GM12878 (cell line): ENCODE results near the gene UNC80. TPM values are rescaled to one million over a fixed set of nuclear protein-coding genes. Genes with fewer than 3 reads are reported as not detected.

ENCODE experiments used
- ATAC-seq: fragments of 200-7000 bp; cut with Tn5 transposase; 3 replicates; pipeline ENCODE4 v1.9.1; 2020; ENCODE audit warnings: mild to moderate bottlenecking, moderate library complexity
- BruUV-seq: library from RNA; stranded (reverse); fragments of 400-500 nt; replicated peaks from 2 replicates; lab custom pipeline; 2021; lab: Mats Ljungman, UMichigan
- CTCF ChIA-PET: fragments of 300-600 bp; sonication (Branson Sonifier 250); formaldehyde crosslinking; extraction: SDS; loops from one replicate; lab custom pipeline; 2021; ENCODE audit warnings: inconsistent platforms; lab: Yijun Ruan, JAX
- POLR2A ChIA-PET: fragments of 350-600 bp; formaldehyde crosslinking; extraction: SDS; loops from one replicate; lab custom pipeline; 2021; ENCODE audit warnings: inconsistent platforms; lab: Charles Lee
- RAD21 ChIA-PET: fragments of 300-600 bp; sonication (Branson Sonifier 250); formaldehyde crosslinking; loops from one replicate; lab custom pipeline; 2023; ENCODE audit warnings: antibody characterized with exemption; ENCODE audit not compliant: unreplicated experiment; lab: Charles Lee
- SMC1A ChIA-PET: fragments of 300-600 bp; sonication (Branson Sonifier 250); formaldehyde crosslinking; loops from one replicate; lab custom pipeline; 2023; ENCODE audit not compliant: unreplicated experiment, uncharacterized antibody; lab: Charles Lee
- DNase-seq: peaks from one replicate; pipeline ENCODE4 v3.0.0-alpha.2; 2011; ENCODE audit warnings: low read depth, low spot score
- FAIRE-seq: peaks from 3 replicates; lab custom pipeline; 2011; peaks lifted over from hg19 to GRCh38; lab: Jason Lieb, UNC
- H2AFZ ChIP-seq: 2 replicates; pipeline ENCODE4 v1.6.0; 2011; ENCODE audit warnings: low read depth, low read length, control low read depth; ENCODE audit not compliant: control insufficient read depth
- H3K27ac ChIP-seq: 2 replicates; pipeline ENCODE4 v1.5.1; 2011; ENCODE audit warnings: control low read depth; ENCODE audit not compliant: control insufficient read depth, insufficient read depth
- H3K27me3 ChIP-seq, 2 experiments: replicated peaks in 1 of 2; 2 replicates each; pipeline versions ENCODE4 v1.6.0 to v1.6.1; 2011; ENCODE audit warnings: low read length in 1 of 2; ENCODE audit not compliant: control insufficient read depth in 2 of 2, insufficient read depth in 2 of 2
- H3K36me3 ChIP-seq, 2 experiments: 2 replicates each; pipeline ENCODE4 v1.5.1; 2011; ENCODE audit warnings: low read length in 1 of 2; ENCODE audit not compliant: control insufficient read depth in 2 of 2, insufficient read depth in 2 of 2
- H3K4me1 ChIP-seq: 2 replicates; pipeline ENCODE4 v1.6.1; 2011; ENCODE audit warnings: mild to moderate bottlenecking, low read length, moderate library complexity, mixed read lengths; ENCODE audit not compliant: control insufficient read depth, insufficient read depth
- H3K4me2 ChIP-seq: 2 replicates; pipeline ENCODE4 v1.6.0; 2011; ENCODE audit warnings: control low read depth; ENCODE audit not compliant: control insufficient read depth, insufficient read depth
- H3K4me3 ChIP-seq: fragments of 200-600 bp; sonication (generic); 2 replicates; pipeline ENCODE4 v1.5.1; 2016
- H3K79me2 ChIP-seq: 2 replicates; pipeline ENCODE4 v1.6.0; 2011; ENCODE audit warnings: low read length; ENCODE audit not compliant: control insufficient read depth, insufficient read depth
- H3K9ac ChIP-seq: 2 replicates; pipeline ENCODE4 v1.8.0; 2011; ENCODE audit warnings: low read length, control low read depth, mixed read lengths; ENCODE audit not compliant: control insufficient read depth, insufficient read depth
- H3K9me3 ChIP-seq: replicated peaks from 3 replicates; pipeline ENCODE4 v1.5.1; 2011; ENCODE audit warnings: mild to moderate bottlenecking, low read length; ENCODE audit not compliant: control insufficient read depth, insufficient read depth
- H4K20me1 ChIP-seq: 2 replicates; pipeline ENCODE4 v1.6.0; 2011; ENCODE audit not compliant: control insufficient read depth, insufficient read depth
- ATF7 ChIP-seq: fragments of 450-650 bp; IDR thresholded peaks from 2 replicates; pipeline ENCODE4 v1.6.1; 2016; ENCODE audit warnings: low read depth, mild to moderate bottlenecking
- BACH1 ChIP-seq: fragments of 450-650 bp; IDR thresholded peaks from 2 replicates; pipeline ENCODE4 v1.6.1; 2017; ENCODE audit warnings: mild to moderate bottlenecking, borderline replicate concordance
- CHD4 ChIP-seq: fragments of 200-600 bp; sonication (generic); IDR thresholded peaks from 2 replicates; pipeline ENCODE4 v1.6.1; 2016; ENCODE audit warnings: mild to moderate bottlenecking
- ETV6 ChIP-seq, 2 experiments: fragments of 450-650 bp in 1 of 2; IDR thresholded peaks in 1 of 2; conservative IDR thresholded peaks in 1 of 2; 2 replicates each; pipeline ENCODE4 v1.6.1; 2014; ENCODE audit warnings: antibody characterized with exemption in 1 of 2, borderline replicate concordance in 1 of 2, low read depth in 1 of 2, mild to moderate bottlenecking in 1 of 2, moderate library complexity in 1 of 2
- IRF4 ChIP-seq: IDR thresholded peaks from 2 replicates; pipeline ENCODE4 v1.6.1; 2011; ENCODE audit warnings: low read depth, low read length
- KLF5 ChIP-seq: fragments of 450-650 bp; IDR thresholded peaks from 2 replicates; pipeline ENCODE4 v1.6.1; 2014; ENCODE audit warnings: mild to moderate bottlenecking; ENCODE audit not compliant: partially characterized antibody
- MYB ChIP-seq: fragments of 150-350 bp; IDR thresholded peaks from 2 replicates; pipeline ENCODE4 v1.6.1; 2014; ENCODE audit warnings: mild to moderate bottlenecking, low read depth, low read length, borderline replicate concordance
- POLR2AphosphoS2 ChIP-seq: IDR thresholded peaks from 2 replicates; pipeline ENCODE4 v1.6.1; 2011; ENCODE audit warnings: low read depth, mild to moderate bottlenecking, low read length, improper control_type of control experiment, moderate library complexity
- RAD21 ChIP-seq: IDR thresholded peaks from 2 replicates; pipeline ENCODE4 v1.6.1; 2011; ENCODE audit warnings: mild to moderate bottlenecking, low read depth, low read length, moderate library complexity; ENCODE audit not compliant: insufficient read depth
- RCOR1 ChIP-seq: conservative IDR thresholded peaks from 2 replicates; pipeline ENCODE4 v1.6.1; 2012; ENCODE audit warnings: low read depth, low read length, improper control_type of control experiment
- SKIL ChIP-seq: fragments of 450-650 bp; IDR thresholded peaks from 2 replicates; pipeline ENCODE4 v1.6.1; 2017; ENCODE audit warnings: mild to moderate bottlenecking, low read depth, inconsistent platforms; ENCODE audit not compliant: poor library complexity, severe bottlenecking
- SMARCA5 ChIP-seq: fragments of 450-650 bp; IDR thresholded peaks from 2 replicates; pipeline ENCODE4 v1.6.1; 2017; ENCODE audit warnings: mild to moderate bottlenecking
- SRF ChIP-seq, 2 experiments: IDR thresholded peaks; 2 replicates each; pipeline ENCODE4 v1.6.1; 2011; ENCODE audit warnings: low read depth in 2 of 2, low read length in 2 of 2, mild to moderate bottlenecking in 1 of 2, moderate library complexity in 1 of 2
- ZNF687 ChIP-seq: fragments of 450-650 bp; IDR thresholded peaks from 2 replicates; pipeline ENCODE4 v1.6.1; 2017; ENCODE audit warnings: mild to moderate bottlenecking, moderate library complexity
- WGBS: methylation state at CpG from one replicate; pipeline ENCODE4 v1.1.6; 2016; ENCODE audit warnings: low lambda C conversion rate; ENCODE audit not compliant: insufficient replicate concordance, insufficient coverage; ENCODE audit errors: missing lambda C conversion rate; 5-methylcytosine and 5-hydroxymethylcytosine counted together
- in situ Hi-C: fragments of 300-500 bp; cut with MboI; formaldehyde crosslinking; loops from 9 replicates; pipeline ENCODE4 v1.14.3; 2018; ENCODE audit warnings: mixed read lengths
- intact Hi-C: fragments of 100-400 bp; cut with micrococcal nuclease; formaldehyde crosslinking; loops from one replicate; pipeline ENCODE4 v1.14.2; 2022; ENCODE audit not compliant: unreplicated experiment
- polyA plus RNA-seq, 11 experiments: library from polyadenylated mRNA; depleted of rRNA in 4 of 11; unstranded in 6 of 11; stranded (reverse) in 5 of 11; fragments of >200 nt; fragmentation: Nextera tagmentation in 4 of 11; fragmentation: Illumina TruSeq in 1 of 11; extraction: Ambion mirVana in 4 of 11; extraction: Trizol in 1 of 11; gene quantifications; 1 replicate in 1 of 11; 2 replicates in 10 of 11; pipeline versions ENCODE4 v1.2.1 to v1.2.3, GENCODE V29; 2011 to 2016; ENCODE audit warnings: inconsistent platforms in 2 of 11, missing spikeins in 2 of 11, low read depth in 1 of 11
- total RNA-seq, 4 experiments: library from RNA; depleted of rRNA in 3 of 4; stranded (reverse); fragments of >200 nt in 3 of 4; fragmentation: Illumina TruSeq in 1 of 4; extraction: Trizol in 1 of 4; gene quantifications; 2 replicates each; pipeline versions ENCODE4 v1.2.1 to v1.2.3, GENCODE V29; 2013 to 2021

UNC80 gene
- total and polyA plus RNA-seq, 10 of the 15 experiments (the other 5 are each of a cell fraction or from before 2014, with no cell fraction given) = not detected

DNA sequence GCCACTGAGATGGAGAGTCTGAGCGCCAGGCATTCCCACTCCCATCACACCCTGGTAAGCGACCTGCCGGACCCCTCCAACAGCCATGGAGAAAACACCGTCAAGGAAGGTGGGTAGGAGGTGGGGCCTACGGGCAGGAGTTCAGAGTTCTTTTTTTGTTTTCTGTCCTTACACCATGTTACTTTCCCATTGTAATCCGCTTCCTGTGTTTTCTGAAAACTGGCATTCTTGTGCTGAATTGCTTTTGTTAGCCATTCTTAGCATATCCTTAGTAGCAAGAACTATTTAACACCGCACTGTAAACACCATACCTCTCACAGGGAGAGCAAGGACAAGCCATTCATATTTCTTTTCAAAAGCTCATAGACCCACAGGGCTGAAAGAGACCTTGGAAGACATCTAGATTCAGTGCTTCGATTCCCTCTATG, 46.2 kb downstream of the UNC80 start:
- CTCF ChIA-PET = no interaction called here
- POLR2A ChIA-PET = no interaction called here

DNA sequence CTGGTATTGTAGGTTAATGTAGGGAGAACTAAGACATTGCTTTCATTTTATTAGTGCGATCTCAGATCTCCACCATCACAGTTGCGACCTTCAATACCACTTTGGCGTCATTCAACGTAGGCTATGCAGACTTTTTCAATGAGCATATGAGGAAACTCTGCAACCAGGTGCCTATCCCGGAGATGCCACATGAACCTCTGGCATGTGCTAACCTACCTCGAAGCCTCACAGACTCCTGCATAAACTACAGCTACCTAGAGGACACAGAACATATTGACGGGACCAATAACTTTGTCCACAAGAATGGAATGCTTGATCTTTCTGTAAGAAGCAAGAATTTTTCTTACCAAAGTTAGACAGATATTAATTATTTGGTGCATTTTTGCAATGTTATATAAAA, 47.3 kb downstream of the UNC80 start:
- WGBS = 30% methylated on average over 7 of the region's 7 CpGs
- H3K79me2 ChIP-seq = no peaks in the 10 kb centered on the region
- H4K20me1 ChIP-seq = no peaks in the 10 kb centered on the region
- H3K9ac ChIP-seq = no peak overlapping the region
- ATAC-seq (no peak), FAIRE-seq (no peak), DNase-seq (no peak)
- RAD21 ChIA-PET = no interaction called here
- H3K36me3 ChIP-seq = no peaks in the 10 kb centered on the region
- H3K9me3 ChIP-seq = no peaks in the 10 kb centered on the region
- H3K4me1 ChIP-seq = no peaks in the 10 kb centered on the region
- H3K27me3 ChIP-seq = no peaks in the 10 kb centered on the region
- H3K27ac ChIP-seq = no peak overlapping the region
- POLR2A ChIA-PET = no interaction called here
- in situ Hi-C loops (no loop called here), intact Hi-C loops (no loop called here)
- no TSS peak for BruUV-seq
- no peak overlapping the region for H3K4me2 ChIP-seq
- CTCF ChIA-PET = no interaction called here
- H2AFZ ChIP-seq = no peak overlapping the region
- no peak overlapping the region for H3K4me3 ChIP-seq
- SMC1A ChIA-PET = no interaction called here
- TF ChIP-seq ZNF687 = no peak
- TF ChIP-seq MYB = no peak
- no peak for TF ChIP-seq ATF7
- no peak for TF ChIP-seq KLF5
- no peak for TF ChIP-seq SRF (IDR thresholded peaks at IDR 0.05; ENCODE audit: low read depth in 2 of 2, low read length in 2 of 2)
- no peak for TF ChIP-seq SKIL
- no peak for TF ChIP-seq RCOR1
- TF ChIP-seq POLR2AphosphoS2 = no peak
- TF ChIP-seq RAD21 = no peak
- no peak for TF ChIP-seq BACH1
- TF ChIP-seq SMARCA5 = no peak

More for the DNA sequence above, 46.2 kb downstream of the UNC80 start:
- Histone ChIP-seq H3K4me1 (no peaks in the 10 kb centered on the region), H3K27ac (no peak overlapping the region), H4K20me1 (no peaks in the 10 kb centered on the region), H3K4me3 (no peak overlapping the region), H3K4me2 (no peak overlapping the region), H2AFZ (no peak overlapping the region), H3K9ac (no peak overlapping the region), H3K9me3 (no peaks in the 10 kb centered on the region), H3K36me3 (no peaks in the 10 kb centered on the region), H3K27me3 (no peaks in the 10 kb centered on the region), H3K79me2 (no peaks in the 10 kb centered on the region)
- RAD21 ChIA-PET = no interaction called here
- no peak for FAIRE-seq
- TF ChIP-seq ETV6 (conservative IDR thresholded peaks at IDR 0.05 in 1 of 2, IDR thresholded peaks at IDR 0.05 in 1 of 2; ENCODE audit: borderline replicate concordance in 1 of 2, low read depth in 1 of 2) (no peak), CHD4 (no peak), IRF4 (no peak), KLF5 (no peak)
- SMC1A ChIA-PET = no interaction called here
- no TSS peak for BruUV-seq
- intact Hi-C loops = no loop called here
- in situ Hi-C loops = no loop called here
- WGBS = 38% methylated on average over 8 of the region's 8 CpGs
- no peak for ATAC-seq
- DNase-seq = no peak
